PC-3 (cell line): Measurements from ENCODE around the gene ITK. TPM values are rescaled to one million over a fixed set of nuclear protein-coding genes. Genes with fewer than 3 reads are reported as not detected.

Source experiments
- ATAC-seq: fragments of 200-7000 bp; cut with Tn5 transposase; 2 replicates; pipeline ENCODE4 v1.9.1; 2020; ENCODE audit warnings: mild to moderate bottlenecking, moderate library complexity
- BruUV-seq: library from RNA; stranded (reverse); fragments of 400-500 nt; replicated peaks from 2 replicates; lab custom pipeline; 2021; lab: Mats Ljungman, UMichigan
- CTCF ChIA-PET: fragments of 300-600 bp; sonication (Branson Sonifier 250); formaldehyde crosslinking; loops from one replicate; lab custom pipeline; 2022; ENCODE audit warnings: antibody characterized with exemption; lab: Charles Lee
- POLR2A ChIA-PET: fragments of 300-600 bp; sonication (Branson Sonifier 250); formaldehyde crosslinking; loops from one replicate; lab custom pipeline; 2022; ENCODE audit warnings: antibody characterized with exemption; ENCODE audit not compliant: unreplicated experiment; lab: Charles Lee
- DNase-seq: peaks from one replicate; pipeline ENCODE4 v3.0.0-alpha.2; 2015
- H2AFZ ChIP-seq: fragments of 300-600 bp; sonication (generic); 2 replicates; pipeline ENCODE4 v1.6.0; 2016; ENCODE audit warnings: antibody characterized with exemption, low read length
- H3F3A ChIP-seq: fragments of 300-600 bp; sonication (generic); one replicate; pipeline ENCODE4 v1.6.0; 2017; ENCODE audit warnings: antibody characterized with exemption, low read length, control low read depth, mild to moderate bottlenecking; ENCODE audit not compliant: unreplicated experiment
- H3K27ac ChIP-seq: fragments of 300-600 bp; sonication (generic); 2 replicates; pipeline ENCODE4 v1.5.1; 2016; ENCODE audit warnings: mild to moderate bottlenecking, low read length
- H3K27me3 ChIP-seq: fragments of 300-600 bp; sonication (generic); 2 replicates; pipeline ENCODE4 v1.6.1; 2016; ENCODE audit warnings: low read length, mixed read lengths
- H3K36me3 ChIP-seq: fragments of 300-600 bp; sonication (generic); 2 replicates; pipeline ENCODE4 v1.6.1; 2016; ENCODE audit warnings: low read depth, mixed run types, low read length, mixed read lengths
- H3K4me1 ChIP-seq: fragments of 300-600 bp; sonication (generic); 2 replicates; pipeline ENCODE4 v1.5.1; 2016; ENCODE audit warnings: low read length; ENCODE audit not compliant: insufficient read depth
- H3K4me2 ChIP-seq: fragments of 300-600 bp; sonication (generic); 2 replicates; pipeline ENCODE4 v1.6.0; 2016; ENCODE audit warnings: low read length
- H3K4me3 ChIP-seq: fragments of 300-600 bp; sonication (generic); 2 replicates; pipeline ENCODE4 v1.5.1; 2016; ENCODE audit warnings: mild to moderate bottlenecking, low read length, mixed read lengths
- H3K79me2 ChIP-seq: fragments of 300-600 bp; sonication (generic); 2 replicates; pipeline ENCODE4 v1.6.1; 2017; ENCODE audit warnings: low read length, mixed read lengths
- H3K9ac ChIP-seq: fragments of 300-600 bp; sonication (generic); 2 replicates; pipeline ENCODE4 v1.6.0; 2016; ENCODE audit warnings: mild to moderate bottlenecking, low read length
- H3K9me2 ChIP-seq: fragments of 300-600 bp; sonication (generic); replicated peaks from 2 replicates; pipeline ENCODE4 v1.6.1; 2016; ENCODE audit warnings: mixed run types, low read length, mixed read lengths
- H3K9me3 ChIP-seq: fragments of 300-600 bp; sonication (generic); 2 replicates; pipeline ENCODE4 v1.6.1; 2016; ENCODE audit warnings: low read length, mixed read lengths
- H4K20me1 ChIP-seq: fragments of 300-600 bp; sonication (generic); 2 replicates; pipeline ENCODE4 v1.6.1; 2016; ENCODE audit warnings: low read length, mixed read lengths
- EZH2 ChIP-seq: fragments of 300-600 bp; sonication (generic); IDR thresholded peaks from one replicate; pipeline ENCODE4 v1.6.1; 2017; ENCODE audit warnings: antibody characterized with exemption, mild to moderate bottlenecking, low read length; ENCODE audit not compliant: unreplicated experiment
- EZH2phosphoT487 ChIP-seq: fragments of 300-600 bp; sonication (generic); IDR thresholded peaks from 2 replicates; pipeline ENCODE4 v1.6.1; 2018; ENCODE audit warnings: mild to moderate bottlenecking, antibody characterized with exemption, low read length, borderline replicate concordance
- intact Hi-C: fragments of 100-400 bp; cut with micrococcal nuclease; formaldehyde crosslinking; loops from 2 replicates; pipeline ENCODE4 v1.9.0; 2023
- total RNA-seq: library from RNA; depleted of rRNA; stranded (reverse); fragments of >200 nt; gene quantifications from 2 replicates; pipeline ENCODE4 v1.2.3, GENCODE V29; 2014
- TF ChIP-seq, protein P1 (sequence below): fragments of 300-600 bp; sonication (generic); conservative IDR thresholded peaks from 2 replicates; pipeline ENCODE4 v1.5.1; 2017; ENCODE audit warnings: antibody characterized with exemption, low read depth, mild to moderate bottlenecking, low read length

The ITK gene
- total RNA-seq, 1 experiment from 2014 or later, result 0.69 TPM

DNA sequence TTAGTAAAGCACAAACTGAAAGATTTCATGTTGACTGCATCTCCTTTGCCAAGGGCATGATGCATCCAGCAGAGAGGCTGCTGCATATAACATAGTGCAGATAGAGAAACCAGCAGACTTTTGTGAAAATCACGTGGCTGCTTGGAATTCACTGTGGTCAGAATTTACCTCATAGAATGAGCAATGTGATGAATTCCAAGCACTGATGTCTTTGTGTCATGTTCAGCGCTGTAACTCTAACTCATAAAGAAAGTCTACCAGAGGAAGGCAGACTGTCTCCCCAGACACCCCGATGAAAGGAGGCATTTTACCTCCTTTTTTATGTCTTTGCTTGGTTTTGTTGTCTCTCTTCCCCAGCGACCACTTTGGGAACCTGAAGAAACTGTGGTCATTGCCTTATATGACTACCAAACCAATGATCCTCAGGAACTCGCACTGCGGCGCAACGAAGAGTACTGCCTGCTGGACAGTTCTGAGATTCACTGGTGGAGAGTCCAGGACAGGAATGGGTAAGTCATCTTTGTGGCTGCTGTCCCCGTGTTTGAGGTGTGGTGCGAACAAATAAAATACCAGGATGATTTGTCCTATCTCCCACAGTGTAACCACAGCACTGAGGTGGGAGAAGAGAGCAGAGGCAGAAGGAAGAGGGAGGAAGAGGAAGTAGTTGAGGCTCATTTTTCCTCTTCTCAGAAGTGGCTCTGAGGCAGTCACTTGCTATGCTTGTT lies 42.0 kb downstream of the ITK start:
- no TSS peak for BruUV-seq
- no peaks in the 10 kb centered on the region for H3F3A ChIP-seq
- no peak overlapping the region for H3K4me3 ChIP-seq
- no peak overlapping the region for H3K27ac ChIP-seq
- no peaks in the 10 kb centered on the region for H3K27me3 ChIP-seq
- ATAC-seq, result peak; percentile 61
- H3K9me3 ChIP-seq, result no peaks in the 10 kb centered on the region
- POLR2A ChIA-PET, result no interaction called here
- H3K4me1 ChIP-seq, result no peaks in the 10 kb centered on the region
- no peaks in the 10 kb centered on the region for H3K79me2 ChIP-seq
- no peak overlapping the region for H3K9ac ChIP-seq
- H2AFZ ChIP-seq, result no peak overlapping the region
- intact Hi-C loops, result no loop called here
- peak; percentile 42 for DNase-seq
- no peaks in the 10 kb centered on the region for H3K9me2 ChIP-seq
- no peaks in the 10 kb centered on the region for H3K36me3 ChIP-seq
- no peaks in the 10 kb centered on the region for H4K20me1 ChIP-seq
- TF ChIP-seq, protein P1, sequence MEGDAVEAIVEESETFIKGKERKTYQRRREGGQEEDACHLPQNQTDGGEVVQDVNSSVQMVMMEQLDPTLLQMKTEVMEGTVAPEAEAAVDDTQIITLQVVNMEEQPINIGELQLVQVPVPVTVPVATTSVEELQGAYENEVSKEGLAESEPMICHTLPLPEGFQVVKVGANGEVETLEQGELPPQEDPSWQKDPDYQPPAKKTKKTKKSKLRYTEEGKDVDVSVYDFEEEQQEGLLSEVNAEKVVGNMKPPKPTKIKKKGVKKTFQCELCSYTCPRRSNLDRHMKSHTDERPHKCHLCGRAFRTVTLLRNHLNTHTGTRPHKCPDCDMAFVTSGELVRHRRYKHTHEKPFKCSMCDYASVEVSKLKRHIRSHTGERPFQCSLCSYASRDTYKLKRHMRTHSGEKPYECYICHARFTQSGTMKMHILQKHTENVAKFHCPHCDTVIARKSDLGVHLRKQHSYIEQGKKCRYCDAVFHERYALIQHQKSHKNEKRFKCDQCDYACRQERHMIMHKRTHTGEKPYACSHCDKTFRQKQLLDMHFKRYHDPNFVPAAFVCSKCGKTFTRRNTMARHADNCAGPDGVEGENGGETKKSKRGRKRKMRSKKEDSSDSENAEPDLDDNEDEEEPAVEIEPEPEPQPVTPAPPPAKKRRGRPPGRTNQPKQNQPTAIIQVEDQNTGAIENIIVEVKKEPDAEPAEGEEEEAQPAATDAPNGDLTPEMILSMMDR, result no peak
- TF ChIP-seq EZH2, result no peak
- TF ChIP-seq EZH2phosphoT487, result no peak
- CTCF ChIA-PET, result no interaction called here
- no peak overlapping the region for H3K4me2 ChIP-seq

DNA sequence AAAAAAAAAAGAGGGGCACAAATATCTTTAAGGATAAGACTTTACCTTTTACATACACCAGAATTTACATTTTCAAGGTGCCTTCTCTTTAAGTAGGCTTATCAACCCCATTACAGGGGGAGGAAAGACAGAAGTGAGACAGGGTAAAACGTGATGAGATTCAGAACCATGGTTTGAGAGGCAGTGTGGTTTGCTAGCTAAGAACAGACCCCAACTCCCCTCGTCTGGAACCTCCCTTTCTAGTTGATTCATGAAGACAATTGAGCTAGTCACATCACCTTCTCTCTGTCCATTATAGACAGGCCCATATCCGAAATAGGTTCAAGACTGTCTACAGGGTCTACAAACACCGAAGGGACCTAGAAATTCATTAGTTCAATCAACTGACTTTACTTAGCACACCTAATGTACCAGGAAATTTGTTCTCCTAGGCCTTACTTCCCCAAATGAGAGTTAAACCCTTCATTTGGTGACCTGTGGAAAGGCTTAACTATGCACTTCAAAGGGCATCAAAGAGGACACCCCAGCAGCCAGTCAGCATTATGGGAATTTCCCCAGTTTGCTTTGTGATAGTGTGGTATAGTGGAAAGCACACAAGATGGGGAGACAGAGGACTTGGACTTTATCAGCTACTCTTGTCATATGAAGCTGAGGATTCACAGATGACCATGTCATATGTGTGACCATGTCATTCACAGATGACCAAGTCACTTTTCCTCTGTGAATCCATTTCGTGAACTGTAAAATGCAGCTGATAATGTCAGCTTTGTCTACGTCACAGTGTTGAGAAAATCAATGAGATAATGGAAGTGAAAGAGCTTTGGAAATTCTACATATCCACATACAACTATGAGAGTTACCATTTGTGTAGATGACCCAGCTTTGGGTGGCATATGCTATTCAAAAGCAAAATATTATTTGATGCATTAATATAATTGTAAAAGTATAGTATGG lies 45.1 kb downstream of the ITK start:
- Histone ChIP-seq H3K9ac (no peak overlapping the region), H3K79me2 (no peaks in the 10 kb centered on the region), H3K4me2 (no peak overlapping the region), H3K4me1 (peaks cover 5% of the 10 kb centered on the region), H3K9me3 (no peaks in the 10 kb centered on the region), H3K27ac (no peak overlapping the region), H3K4me3 (no peak overlapping the region), H4K20me1 (no peaks in the 10 kb centered on the region), H2AFZ (no peak overlapping the region), H3F3A (no peaks in the 10 kb centered on the region), H3K9me2 (no peaks in the 10 kb centered on the region), H3K27me3 (no peaks in the 10 kb centered on the region), H3K36me3 (no peaks in the 10 kb centered on the region)
- no peak for ATAC-seq
- intact Hi-C loops, result no loop called here
- no TSS peak for BruUV-seq
- no peak for DNase-seq
- CTCF ChIA-PET, result interaction anchor here (0.7 kb wide), 1 partner anchor 517 kb away, joined by 3 read pairs; no protein-coding TSS in a partner anchor
- no peak for TF ChIP-seq EZH2phosphoT487
- TF ChIP-seq EZH2, result no peak
- TF ChIP-seq, protein P1, result no peak
- POLR2A ChIA-PET, result no interaction called here
